T47D (cell line): ENCODE measurements around the gene CD81.

Source experiments
- DNase-seq, 2 experiments: peaks; one replicate each; pipeline versions ENCODE4 v3.0.0 to v3.0.0-alpha.2; 2011 to 2012; ENCODE audit warnings: low read depth in 1 of 2, low spot score in 1 of 2
- JUND ChIP-seq: IDR thresholded peaks from 2 replicates; pipeline ENCODE4 v1.6.1; 2012; ENCODE audit warnings: low read depth
- in situ Hi-C: cut with HindIII; loops from 2 replicates; pipeline ENCODE4 v1.10.0; 2016; ENCODE audit warnings: low sequenced_read_pairs, low pct_unique_long_range_greater_than_20kb

CD81 gene

GRCh38 chr11:2369896-2370295 is 7.2 kb upstream of the CD81 start:
- no peak for DNase-seq
- TF ChIP-seq JUND = no peak
- in situ Hi-C loops = no loop called here

GRCh38 chr11:2374456-2375201 is 2.5 kb upstream of the CD81 start:
- no peak for DNase-seq
- no peak for TF ChIP-seq JUND
- in situ Hi-C loops = no loop called here

- in situ Hi-C loops = no loop called here
- no peak for DNase-seq
- TF ChIP-seq JUND = no peak
Observed at GRCh38 chr11:2375341-2375853, 1.7 kb upstream of the CD81 start.

GRCh38 chr11:2375964-2376551 is 1.1 kb upstream of the CD81 start:
- TF ChIP-seq JUND = no peak
- DNase-seq = peak; percentile 23 to 68
- in situ Hi-C loops = no loop called here

GRCh38 chr11:2377511-2378443 is 667 bp downstream of the CD81 start:
- TF ChIP-seq JUND = no peak
- in situ Hi-C loops = no loop called here
- peak; percentile 48 to 52 for DNase-seq

GRCh38 chr11:2378527-2379210 is 1.6 kb downstream of the CD81 start:
- DNase-seq = no peak
- TF ChIP-seq JUND = no peak
- in situ Hi-C loops = no loop called here

GRCh38 chr11:2379466-2380174 is 2.5 kb downstream of the CD81 start:
- in situ Hi-C loops = no loop called here
- DNase-seq = no peak
- no peak for TF ChIP-seq JUND

GRCh38 chr11:2380396-2380795 is 3.3 kb downstream of the CD81 start:
- no peak for TF ChIP-seq JUND
- in situ Hi-C loops = no loop called here
- DNase-seq = no peak

GRCh38 chr11:2380807-2381350 is 3.8 kb downstream of the CD81 start:
- no peak for TF ChIP-seq JUND
- no peak for DNase-seq
- in situ Hi-C loops = no loop called here

GRCh38 chr11:2381494-2382128 is 4.5 kb downstream of the CD81 start:
- in situ Hi-C loops = no loop called here
- TF ChIP-seq JUND = no peak

GRCh38 chr11:2382129-2382517 is 5.0 kb downstream of the CD81 start:
- TF ChIP-seq JUND = no peak
- in situ Hi-C loops = no loop called here
- no peak for DNase-seq

More at GRCh38 chr11:2381494-2382128, 4.5 kb downstream of the CD81 start:
- no peak for DNase-seq
